ENCODE data around the gene TTF1. TPM values are rescaled to one million over a fixed set of nuclear protein-coding genes. Genes with fewer than 3 reads are reported as not detected.

The TTF1 gene
- total RNA-seq, 1 donor from 2014 or later = 15.7 TPM

- DNase-seq (ENCODE audit: low read depth) = no peak
Observed at GRCh38 chr9:132366481-132366880, 40.2 kb downstream of the TTF1 start.

- DNase-seq (ENCODE audit: low read depth) = no peak
Observed at GRCh38 chr9:132365986-132366385, 40.7 kb downstream of the TTF1 start.

- DNase-seq (ENCODE audit: low read depth) = no peak
Observed at GRCh38 chr9:132364068-132364467, 42.6 kb downstream of the TTF1 start.

- no peak for DNase-seq (ENCODE audit: low read depth)
Observed at GRCh38 chr9:132357764-132358163, 48.9 kb downstream of the TTF1 start.

- DNase-seq (ENCODE audit: low read depth) = no peak
Observed at GRCh38 chr9:132356324-132356924, 50.2 kb downstream of the TTF1 start.

GRCh38 chr9:132354637-132355355 is 51.8 kb downstream of the TTF1 start, which contains the start of gene SETX:
Gene SETX (minus strand): TSS chr9:132354986. CDS start chr9:132349428, 5,558 bp downstream.
- peak; percentile 97 for DNase-seq (ENCODE audit: low read depth)

GRCh38 chr9:132351404-132352045 is 55.1 kb downstream of the TTF1 start:
- no peak for DNase-seq (ENCODE audit: low read depth)

GRCh38 chr9:132350861-132351315 is 55.8 kb downstream of the TTF1 start:
- DNase-seq (ENCODE audit: low read depth) = no peak

- no peak for DNase-seq (ENCODE audit: low read depth)
Observed at GRCh38 chr9:132348676-132349075, 58.0 kb downstream of the TTF1 start.

- DNase-seq (ENCODE audit: low read depth) = no peak
Observed at GRCh38 chr9:132346177-132346576, 60.5 kb downstream of the TTF1 start.

GRCh38 chr9:132341177-132341840 is 65.3 kb downstream of the TTF1 start:
- DNase-seq (ENCODE audit: low read depth) = no peak

GRCh38 chr9:132334364-132334763 is 72.3 kb downstream of the TTF1 start:
- no peak for DNase-seq (ENCODE audit: low read depth)

GRCh38 chr9:132333556-132333955 is 73.1 kb downstream of the TTF1 start:
- DNase-seq (ENCODE audit: low read depth) = no peak

GRCh38 chr9:132328580-132328979 is 78.1 kb downstream of the TTF1 start:
- no peak for DNase-seq (ENCODE audit: low read depth)

- no peak for DNase-seq (ENCODE audit: low read depth)
Observed at GRCh38 chr9:132327537-132327936, 79.1 kb downstream of the TTF1 start.

Other genes with a start within 250 kb of the TTF1 start
- gene NTNG2, start 244.8 kb downstream of the TTF1 start, total RNA-seq = 2.0 and 4.5 TPM in 2 replicates
- 33.4 and 39.0 TPM in 2 replicates for gene SETX, start 51.9 kb downstream of the TTF1 start, total RNA-seq
- gene CFAP77, start 3.4 kb upstream of the TTF1 start, total RNA-seq = not detected in 2 replicates
- not detected in 2 replicates for gene BARHL1, start 175.8 kb upstream of the TTF1 start, total RNA-seq

Data from myocyte (in vitro differentiated cells).